Heart right ventricle (tissue), 16 donors: ENCODE results near the gene IMMP1L. TPM values are rescaled to one million over a fixed set of nuclear protein-coding genes. Genes with fewer than 3 reads are reported as not detected.

ENCODE experiments used
- ATAC-seq, 8 donors: fragments of 200-7000 bp; cut with Tn5 transposase; one replicate each; pipeline ENCODE4 v1.9.1; 2020; ENCODE audit warnings: mild to moderate bottlenecking in 8 of 8, moderate library complexity in 8 of 8, moderate number of reproducible peaks in 1 of 8
- DNase-seq, 2 donors: peaks; one replicate each; pipeline ENCODE4 v3.0.0-alpha.2; 2020
- H3K27ac ChIP-seq, 10 donors: fragments of 200-600 bp; sonication (generic) in 2 of 10; one replicate each; pipeline versions ENCODE4 v1.5.0 to v1.8.0; 2020 to 2022; ENCODE audit warnings: mild to moderate bottlenecking in 3 of 10
- H3K27me3 ChIP-seq, 7 donors: fragments of 200-600 bp; one replicate each; pipeline ENCODE4 v1.8.0; 2021 to 2022; ENCODE audit warnings: mild to moderate bottlenecking in 2 of 7
- H3K36me3 ChIP-seq, 9 donors: fragments of 200-600 bp; sonication (generic) in 1 of 9; one replicate each; pipeline versions ENCODE4 v1.5.0 to v1.8.0; 2020 to 2022; ENCODE audit warnings: mild to moderate bottlenecking in 2 of 9
- H3K4me1 ChIP-seq, 9 donors: fragments of 200-600 bp; sonication (generic) in 1 of 9; one replicate each; pipeline versions ENCODE4 v1.5.0 to v1.8.0; 2020 to 2022; ENCODE audit warnings: mild to moderate bottlenecking in 4 of 9
- H3K4me3 ChIP-seq, 10 donors: fragments of 200-600 bp; sonication (generic) in 2 of 10; one replicate each; pipeline versions ENCODE4 v1.5.0 to v1.8.0; 2020 to 2022; ENCODE audit warnings: mild to moderate bottlenecking in 7 of 10, moderate library complexity in 2 of 10
- H3K9me3 ChIP-seq, 11 donors: fragments of 200-600 bp in 10 of 11; sonication (generic) in 2 of 11; one replicate each; pipeline versions ENCODE4 v1.5.0 to v1.8.0; 2013 to 2022; ENCODE audit warnings: mild to moderate bottlenecking in 2 of 11, control low read depth in 1 of 11, moderate library complexity in 1 of 11
- CTCF ChIP-seq, 9 donors: fragments of 200-600 bp; sonication (generic) in 2 of 9; IDR thresholded peaks; one replicate each; pipeline versions ENCODE4 v1.5.0 to v1.8.0; 2021 to 2022; ENCODE audit warnings: antibody characterized with exemption in 9 of 9, mild to moderate bottlenecking in 5 of 9, moderate library complexity in 1 of 9
- WGBS, 2 donors: extraction: QIAGEN DNeasy Blood & Tissue Kit; methylation state at CpG; one replicate each; pipeline ENCODE4 v1.1.7; 2013; ENCODE audit warnings: inconsistent platforms in 1 of 2; 5-methylcytosine and 5-hydroxymethylcytosine counted together
- intact Hi-C, 10 donors: fragments of 100-400 bp; cut with DNase I; formaldehyde crosslinking; loops; one replicate each; pipeline versions ENCODE4 v1.11.1 to v1.14.2; 2022
- polyA plus RNA-seq, 2 donors: library from polyadenylated mRNA; stranded (reverse); fragments of 200-250 nt; gene quantifications; one replicate each; pipeline ENCODE4 v1.2.3, GENCODE V29; 2013
- total RNA-seq, 10 donors: library from RNA; stranded (reverse); fragmentation: NEBNext Ultra II Directional in 3 of 10; extraction: Animal tissue kit (Norgen Biotek cat#: 25700) in 3 of 10; gene quantifications; one replicate each; pipeline versions ENCODE4 v1.2.1 to v1.2.4, GENCODE V29; 2021 to 2023
- donor health status: Arrhythmogenic right ventricular cardiomyopathy.
- donor health status: ischemic (EF 13 %, LVEDD 7.1; RV severe dilation, severe dysfunction).
- donor health status: healthy with polysubstance abuse.
- donor health status: DM: no; HTN: yes; CAD: no.
- donor health status: DM: no; HTN: no; CAD: no.
- donor health status: ischemic (EF 25% LVEDD 6.9; RV normal size, moderate dysfunction).
- donor health status: ischemic (EF 25% LVEDD 5.7; RV mildly dilated, moderate dysfunction).
- donor health status: healthy.
- donor health status: DM: yes; HTN: yes; CAD: no.
- donor health status: Ischemic cardiomyopathy.
- donor health status: ischemic (EF 35%, LVEDD 5.7; RV mildly dilated, moderate dysfunction).
- donor health status: nonischemic (EF 11% LVEDD 7.7; RV severe dilation, severe dysfunction).
- donor health status: DM: yes; HTN: yes; CAD: no.
- donor health status: PGD.
- donor health status: ischemic (EF 29% LVEDD 5.4; RV normal size, mild dysfunction).
- donor health status: nonischemic (EF 23%, LVEDD 6.1; RV moderate dilation, normal function).

IMMP1L gene
- total and polyA plus RNA-seq, 12 donors, result 19.5 to 66.8 (median 29.6) TPM

GRCh38 chr11:31433851-31434250 is 75.6 kb downstream of the IMMP1L start:
- 97 to 99% methylated on average over 1 of the region's 1 CpG for WGBS, 2 donors
- TF ChIP-seq CTCF (IDR thresholded peaks at IDR 0.05), result no peak

GRCh38 chr11:31424652-31425051 is 84.8 kb downstream of the IMMP1L start:
- no peaks in the 10 kb centered on the region for H3K9me3 ChIP-seq
- H3K27me3 ChIP-seq, result no peaks in the 10 kb centered on the region
- intact Hi-C loops, result no loop called here

More at GRCh38 chr11:31433851-31434250, 75.6 kb downstream of the IMMP1L start:
- H3K4me1 ChIP-seq, result no peaks in the 10 kb centered on the region
- intact Hi-C loops, result no loop called here
- no peaks in the 10 kb centered on the region for H3K9me3 ChIP-seq
- H3K27ac ChIP-seq, result no peak overlapping the region
- ATAC-seq (no peak), DNase-seq (no peak)
- H3K27me3 ChIP-seq, result no peaks in the 10 kb centered on the region
- peaks cover 0 to 45% (median 6%) of the 10 kb centered on the region in 9 donors for H3K36me3 ChIP-seq
- H3K4me3 ChIP-seq, result no peak overlapping the region

GRCh38 chr11:31422703-31423102 is 86.7 kb downstream of the IMMP1L start:
- Histone ChIP-seq H3K9me3 (no peaks in the 10 kb centered on the region), H3K4me3 (no peak overlapping the region), H3K36me3 (peaks cover 0 to 16% (median 0%) of the 10 kb centered on the region in 9 donors), H3K4me1 (no peaks in the 10 kb centered on the region), H3K27ac (no peak overlapping the region), H3K27me3 (no peaks in the 10 kb centered on the region)
- WGBS, 2 donors, result 96% methylated on average over 1 of the region's 1 CpG
- TF ChIP-seq CTCF (IDR thresholded peaks at IDR 0.05), result no peak
- DNase-seq (no peak), ATAC-seq (no peak)
- intact Hi-C loops, result no loop called here

More at GRCh38 chr11:31424652-31425051, 84.8 kb downstream of the IMMP1L start:
- no peak for TF ChIP-seq CTCF (IDR thresholded peaks at IDR 0.05)
- no peaks in the 10 kb centered on the region for H3K4me1 ChIP-seq
- no peak for DNase-seq
- no peak overlapping the region for H3K27ac ChIP-seq
- no peak overlapping the region for H3K4me3 ChIP-seq
- no peak for ATAC-seq
- peaks cover 0 to 27% (median 4%) of the 10 kb centered on the region in 9 donors for H3K36me3 ChIP-seq

GRCh38 chr11:31421820-31422219 is 87.6 kb downstream of the IMMP1L start:
- no peaks in the 10 kb centered on the region for H3K9me3 ChIP-seq
- peaks cover 0 to 7% (median 0%) of the 10 kb centered on the region in 9 donors for H3K36me3 ChIP-seq
- no peak overlapping the region for H3K4me3 ChIP-seq
- H3K27me3 ChIP-seq, result no peaks in the 10 kb centered on the region
- H3K4me1 ChIP-seq, result no peaks in the 10 kb centered on the region
- no peak overlapping the region for H3K27ac ChIP-seq
- intact Hi-C loops, result no loop called here
- ATAC-seq (no peak), DNase-seq (no peak)
- WGBS, 2 donors, result 82 to 83% methylated on average over 2 of the region's 2 CpGs
- TF ChIP-seq CTCF (IDR thresholded peaks at IDR 0.05), result no peak
